Omental fat pad (tissue), 4 donors: Measurements from ENCODE around the gene ACOX3. TPM values are rescaled to one million over a fixed set of nuclear protein-coding genes. Genes with fewer than 3 reads are reported as not detected.

Experiments used
- ATAC-seq: fragments of 150-250 bp; one replicate; pipeline ENCODE4 v1.9.1; 2016; ENCODE audit warnings: mild to moderate bottlenecking, moderate library complexity; ENCODE audit not compliant: low FRiP score
- DNase-seq: peaks from one replicate; pipeline ENCODE4 v3.0.0-alpha.2; 2019; ENCODE audit warnings: low spot score
- total RNA-seq, 4 donors: library from RNA; depleted of rRNA; stranded (reverse); fragments of >200 nt; gene quantifications; one replicate each; pipeline ENCODE4 v1.1.0, GENCODE V29; 2016
- TF ChIP-seq, protein P1 (sequence below), 3 donors: fragments of 450-650 bp; IDR thresholded peaks; one replicate each; pipeline ENCODE4 v1.5.1; 2016 to 2017; ENCODE audit warnings: antibody characterized with exemption in 3 of 3, mild to moderate bottlenecking in 3 of 3, moderate library complexity in 2 of 3

Gene ACOX3
- total RNA-seq, 4 donors from 2014 or later, result 14.7 to 28.2 (median 23.6) TPM

DNA sequence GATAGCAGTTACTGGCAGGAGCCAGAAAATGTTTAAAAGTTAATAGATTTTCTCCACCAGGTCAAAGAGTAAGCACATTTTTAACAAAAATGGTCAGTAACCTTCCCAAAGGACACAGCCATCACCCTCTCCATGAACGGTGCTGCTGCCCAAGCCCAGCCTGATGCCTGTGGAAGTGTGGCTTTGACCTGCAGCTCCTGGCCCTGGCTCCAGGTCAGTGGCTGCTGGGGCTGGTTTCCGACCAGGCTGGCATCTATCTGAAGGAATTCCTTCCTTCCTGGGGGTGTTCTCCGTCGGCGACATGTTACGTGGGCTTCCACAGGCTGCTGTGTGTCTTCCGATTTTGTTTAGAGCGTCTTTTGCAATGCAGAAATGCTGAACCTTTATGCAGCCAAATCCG lies 61.7 kb downstream of the ACOX3 start:
- ATAC-seq (no peak), DNase-seq (no peak)
- TF ChIP-seq, protein P1, sequence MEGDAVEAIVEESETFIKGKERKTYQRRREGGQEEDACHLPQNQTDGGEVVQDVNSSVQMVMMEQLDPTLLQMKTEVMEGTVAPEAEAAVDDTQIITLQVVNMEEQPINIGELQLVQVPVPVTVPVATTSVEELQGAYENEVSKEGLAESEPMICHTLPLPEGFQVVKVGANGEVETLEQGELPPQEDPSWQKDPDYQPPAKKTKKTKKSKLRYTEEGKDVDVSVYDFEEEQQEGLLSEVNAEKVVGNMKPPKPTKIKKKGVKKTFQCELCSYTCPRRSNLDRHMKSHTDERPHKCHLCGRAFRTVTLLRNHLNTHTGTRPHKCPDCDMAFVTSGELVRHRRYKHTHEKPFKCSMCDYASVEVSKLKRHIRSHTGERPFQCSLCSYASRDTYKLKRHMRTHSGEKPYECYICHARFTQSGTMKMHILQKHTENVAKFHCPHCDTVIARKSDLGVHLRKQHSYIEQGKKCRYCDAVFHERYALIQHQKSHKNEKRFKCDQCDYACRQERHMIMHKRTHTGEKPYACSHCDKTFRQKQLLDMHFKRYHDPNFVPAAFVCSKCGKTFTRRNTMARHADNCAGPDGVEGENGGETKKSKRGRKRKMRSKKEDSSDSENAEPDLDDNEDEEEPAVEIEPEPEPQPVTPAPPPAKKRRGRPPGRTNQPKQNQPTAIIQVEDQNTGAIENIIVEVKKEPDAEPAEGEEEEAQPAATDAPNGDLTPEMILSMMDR (IDR thresholded peaks at IDR 0.05), result no peak

DNA sequence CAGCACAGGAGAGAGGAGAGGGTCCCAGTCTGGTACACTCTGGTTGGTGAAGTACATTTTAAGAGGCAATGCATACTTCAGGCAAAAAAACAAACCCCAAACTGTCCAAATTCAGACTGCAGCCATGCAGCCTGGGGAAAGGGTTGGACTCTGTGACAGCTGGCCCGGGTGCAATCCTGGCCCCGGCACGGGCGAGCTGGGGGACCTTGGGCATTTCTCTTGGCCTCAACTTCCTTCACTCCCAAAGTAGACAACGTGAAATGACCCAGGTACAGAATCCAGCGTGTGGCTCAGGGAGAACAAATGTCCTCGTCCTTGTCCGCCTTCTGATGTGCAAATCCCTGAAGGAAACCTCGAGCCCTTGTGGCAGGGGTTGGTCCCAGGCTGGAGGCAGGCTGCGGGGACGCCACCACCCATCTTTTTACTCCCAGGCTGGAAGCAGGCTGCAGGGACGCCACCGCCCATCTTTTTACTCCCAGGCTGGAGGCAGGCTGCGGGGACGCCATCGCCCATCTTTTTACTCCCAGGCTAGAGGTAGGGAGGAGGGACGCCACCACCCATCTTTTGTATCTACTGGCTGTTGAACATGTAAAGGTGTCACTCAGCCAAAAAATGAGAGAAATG lies 62.3 kb downstream of the ACOX3 start:
- DNase-seq (no peak), ATAC-seq (no peak)
- TF ChIP-seq, protein P1 (IDR thresholded peaks at IDR 0.05), result no peak

DNA sequence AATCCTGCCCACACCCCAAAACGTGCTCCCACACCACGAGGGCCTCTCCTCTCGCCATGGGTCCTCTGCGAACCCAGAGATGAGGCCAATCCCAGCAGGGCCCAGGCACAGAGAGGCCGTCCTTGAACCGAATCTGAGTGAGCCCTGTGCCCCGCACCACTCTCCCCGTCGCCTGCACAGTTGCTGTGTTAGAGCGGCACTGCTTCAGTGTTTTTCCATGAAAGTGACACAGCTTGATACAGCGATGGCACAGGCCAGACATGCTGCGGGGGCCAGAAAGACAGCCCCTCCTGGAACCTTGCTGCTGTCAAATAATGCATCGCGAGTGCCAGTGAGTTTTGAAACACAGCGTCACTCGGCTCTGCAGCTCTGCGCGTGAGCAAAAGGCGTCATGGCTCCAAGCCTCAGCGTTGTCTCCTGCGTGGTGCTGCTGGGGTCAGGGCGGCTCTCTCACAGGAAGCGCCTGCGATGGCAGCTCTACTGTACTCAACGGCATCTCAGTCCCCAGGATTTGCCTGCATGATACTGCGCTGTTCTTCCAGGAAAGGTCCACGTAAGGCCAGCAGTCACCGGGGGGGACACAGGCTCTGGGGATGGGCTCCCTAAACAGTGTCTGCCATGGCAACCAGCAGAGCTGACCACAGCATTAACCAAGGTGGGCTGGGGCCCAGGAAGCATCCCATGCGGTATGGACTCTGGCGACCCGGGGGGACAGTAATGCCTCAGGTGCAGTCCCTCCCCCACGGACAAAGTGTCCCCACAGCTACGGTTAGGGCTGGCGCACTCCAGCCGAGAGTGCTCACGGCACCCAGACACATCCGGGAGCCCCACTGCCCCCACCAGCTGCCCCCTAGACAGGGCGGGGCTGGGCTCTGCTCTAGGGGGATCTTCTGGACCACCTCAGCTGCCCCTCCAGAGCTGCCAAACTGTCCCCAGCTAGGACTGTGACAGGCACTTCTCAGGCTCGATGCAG lies 63.1 kb downstream of the ACOX3 start:
- TF ChIP-seq, protein P1 (IDR thresholded peaks at IDR 0.05), result no peak
- ATAC-seq (no peak), DNase-seq (no peak)

DNA sequence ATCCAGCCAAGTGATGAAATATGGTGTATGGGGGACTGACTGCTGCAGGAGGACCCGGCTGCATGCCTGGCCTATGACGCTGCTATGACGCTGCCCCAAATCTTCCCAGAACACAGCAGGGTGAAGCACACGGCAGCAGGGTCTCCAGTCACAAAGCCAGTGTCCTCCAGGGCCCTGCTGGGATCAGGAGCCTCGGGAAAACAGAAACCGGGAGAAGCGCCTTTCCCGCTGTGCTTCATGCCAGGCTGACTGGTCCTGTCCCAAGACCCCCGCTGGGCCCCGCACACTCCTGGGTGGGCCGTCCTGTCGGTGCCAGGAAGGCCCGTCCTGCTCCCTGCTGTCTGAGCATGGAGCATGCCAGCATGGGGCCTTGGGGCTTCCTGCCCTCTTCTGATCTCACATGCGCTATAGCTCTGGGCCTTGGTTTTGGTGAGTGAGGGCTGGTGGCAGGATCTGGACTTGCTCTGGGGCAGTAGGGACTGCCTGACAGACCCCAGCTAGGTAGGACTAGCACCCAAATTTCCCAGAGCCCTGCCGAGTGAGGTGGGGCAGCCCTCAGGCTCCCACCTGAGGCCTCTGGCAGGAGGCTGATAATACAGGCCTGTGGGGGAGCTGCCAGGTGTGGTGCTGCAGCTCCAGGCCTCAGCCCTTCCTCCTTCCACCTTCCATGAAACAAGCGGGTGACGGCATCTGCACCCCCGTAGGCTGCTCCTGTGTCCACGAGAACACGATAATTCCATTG lies 64.0 kb downstream of the ACOX3 start:
- no peak for ATAC-seq
- TF ChIP-seq, protein P1 (IDR thresholded peaks at IDR 0.05), result no peak
- DNase-seq, result no peak

DNA sequence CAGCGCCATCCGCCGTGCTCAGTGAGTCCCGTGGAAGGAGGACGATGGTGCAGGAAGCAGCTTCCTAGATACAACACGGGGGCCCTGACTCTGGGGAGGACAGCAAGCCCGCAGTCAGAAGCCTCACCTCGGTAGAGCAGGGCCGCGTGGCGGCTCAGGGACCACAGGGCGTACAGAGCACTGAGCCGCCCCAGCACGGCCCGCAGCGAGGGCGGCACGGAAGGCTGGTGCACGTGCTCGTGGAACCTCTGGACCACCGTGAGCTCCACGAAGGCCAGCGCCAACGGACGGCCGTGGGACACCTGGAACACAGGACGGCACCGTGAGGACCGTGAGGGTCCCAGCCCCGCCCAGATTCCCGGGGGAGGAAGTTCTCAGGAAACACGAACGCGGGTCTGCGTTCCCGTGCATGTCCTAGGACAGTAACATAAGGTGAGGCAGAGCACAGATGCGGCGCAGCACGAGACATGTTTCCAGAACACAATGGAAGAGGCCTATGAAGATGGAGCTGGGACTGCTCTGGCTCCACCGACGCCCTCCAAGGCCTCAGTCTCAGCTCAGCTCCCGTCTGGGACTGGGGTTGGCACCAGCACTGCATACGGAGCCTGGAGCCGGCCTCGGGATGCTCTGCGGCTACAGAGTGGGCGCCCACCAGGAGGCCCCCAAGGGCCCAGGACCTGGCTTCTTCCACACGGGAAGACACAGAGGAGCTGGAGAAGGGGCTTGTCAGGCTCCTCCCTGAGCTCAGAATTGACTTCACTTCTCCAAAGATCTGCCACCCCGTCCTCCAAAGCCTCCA lies 65.5 kb downstream of the ACOX3 start:
- no peak for ATAC-seq
- DNase-seq, result no peak
- TF ChIP-seq, protein P1 (IDR thresholded peaks at IDR 0.05), result no peak

DNA sequence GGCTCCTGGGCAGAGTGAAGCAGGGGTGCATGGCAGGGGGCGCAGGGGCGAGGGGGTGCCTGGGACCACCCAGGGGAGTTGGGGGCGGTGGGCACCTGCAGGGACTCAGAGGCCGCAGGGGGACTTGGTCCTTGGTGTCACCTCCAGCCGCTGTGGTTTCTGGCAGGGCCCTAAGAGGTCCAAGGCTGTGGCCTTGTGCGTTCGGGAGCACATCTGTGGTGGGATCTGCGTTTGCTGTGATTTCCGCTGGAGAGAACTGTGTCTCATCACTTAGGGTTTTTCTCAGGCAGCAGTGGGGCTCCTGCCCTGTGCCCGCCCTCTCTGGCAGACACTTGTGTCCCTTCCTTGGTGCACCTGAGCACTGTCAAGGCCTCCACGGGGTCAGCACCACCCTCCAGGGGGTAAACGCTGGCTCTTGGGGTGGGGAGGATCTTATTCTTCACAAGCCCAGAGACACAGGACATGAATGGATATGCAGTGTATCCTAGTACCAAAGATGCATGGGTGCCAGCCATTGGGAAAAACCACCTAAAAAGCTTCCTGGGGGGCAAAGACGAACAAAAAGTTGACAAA lies 66.5 kb downstream of the ACOX3 start:
- no peak for ATAC-seq
- TF ChIP-seq, protein P1 (IDR thresholded peaks at IDR 0.05), result no peak

More for the DNA sequence above, 66.5 kb downstream of the ACOX3 start:
- no peak for DNase-seq
